Measurements from ENCODE around the gene FAS.

- TF ChIP-seq EP300 (IDR thresholded peaks at IDR 0.05; ENCODE audit: borderline replicate concordance) (no peak), REST (IDR thresholded peaks at IDR 0.05; ENCODE audit: low read depth) (no peak), RAD21 (IDR thresholded peaks at IDR 0.05; ENCODE audit: low read depth) (peak; percentile 91), FOXM1 (IDR thresholded peaks at IDR 0.05; ENCODE audit: borderline replicate concordance, low read depth) (no peak), ZBTB7A (IDR thresholded peaks at IDR 0.05; ENCODE audit: low read depth) (no peak), EGR1 (IDR thresholded peaks at IDR 0.05) (no peak), MAX (IDR thresholded peaks at IDR 0.05) (no peak), TCF12 (IDR thresholded peaks at IDR 0.05; ENCODE audit: low read depth) (no peak), TEAD4 (IDR thresholded peaks at IDR 0.05) (no peak), TAF1 (IDR thresholded peaks at IDR 0.05; ENCODE audit: low read depth) (no peak), CREB1 (IDR thresholded peaks at IDR 0.05; ENCODE audit: low read depth) (no peak), YY1 (IDR thresholded peaks at IDR 0.05; ENCODE audit: low read depth) (no peak), USF1 (IDR thresholded peaks at IDR 0.05) (no peak)
Observed at GRCh38 chr10:88986549-88987242, 3.9 kb upstream of the FAS start.
